ENCODE measurements around the gene TBX10. TPM values are rescaled to one million over a fixed set of nuclear protein-coding genes. Genes with fewer than 3 reads are reported as not detected.

TBX10 gene
- total and polyA plus RNA-seq, 12 donors: not detected

GRCh38 chr11:67667490-67668191 is 28.1 kb upstream of the TBX10 start:
- Histone ChIP-seq H3K4me3 (no peak overlapping the region), H3K4me1 (replicated peaks in 1 of 2) (no peaks in the 10 kb centered on the region), H3K9me3 (replicated peaks in 1 of 3) (no peaks in the 10 kb centered on the region), H3K27me3 (no peaks in the 10 kb centered on the region), H3K36me3 (replicated peaks in 1 of 2) (no peaks in the 10 kb centered on the region), H3K27ac (no peak overlapping the region)
- no peak for DNase-seq
- TF ChIP-seq POLR2A (IDR thresholded peaks at IDR 0.05): no peak
- TF ChIP-seq CTCF (IDR thresholded peaks at IDR 0.05): no peak
- WGBS, 4 donors: 57 to 84% (median 81%) methylated on average over 5 to 26 of the region's 26 CpGs
- intact Hi-C loops (cut with DNase I): no loop called here

GRCh38 chr11:67666676-67667489 is 27.3 kb upstream of the TBX10 start:
- H3K27me3 ChIP-seq: no peaks in the 10 kb centered on the region
- peak in 1 of 7 donors; percentile 46 for DNase-seq
- WGBS, 4 donors: 73 to 82% (median 76%) methylated on average over 6 to 20 of the region's 20 CpGs
- H3K27ac ChIP-seq: no peak overlapping the region
- TF ChIP-seq POLR2A (IDR thresholded peaks at IDR 0.05): no peak
- H3K4me1 ChIP-seq (replicated peaks in 1 of 2): no peaks in the 10 kb centered on the region
- no peaks in the 10 kb centered on the region for H3K9me3 ChIP-seq (replicated peaks in 1 of 3)
- H3K36me3 ChIP-seq (replicated peaks in 1 of 2): no peaks in the 10 kb centered on the region
- intact Hi-C loops (cut with DNase I): no loop called here
- H3K4me3 ChIP-seq: no peak overlapping the region

GRCh38 chr11:67666303-67666645 is 26.7 kb upstream of the TBX10 start:
- H3K36me3 ChIP-seq (replicated peaks in 1 of 2): no peaks in the 10 kb centered on the region
- H3K4me1 ChIP-seq (replicated peaks in 1 of 2): no peaks in the 10 kb centered on the region
- H3K9me3 ChIP-seq (replicated peaks in 1 of 3): no peaks in the 10 kb centered on the region
- WGBS, 4 donors: 83 to 87% (median 85%) methylated on average over 6 to 11 of the region's 11 CpGs
- H3K27me3 ChIP-seq: no peaks in the 10 kb centered on the region
- H3K27ac ChIP-seq: no peak overlapping the region
- no peak for DNase-seq
- no peak for TF ChIP-seq CTCF (IDR thresholded peaks at IDR 0.05)
- no peak for TF ChIP-seq POLR2A (IDR thresholded peaks at IDR 0.05)
- intact Hi-C loops (cut with DNase I): no loop called here
- H3K4me3 ChIP-seq: no peak overlapping the region

- H3K27me3 ChIP-seq: no peaks in the 10 kb centered on the region
- intact Hi-C loops (cut with DNase I): no loop called here
- WGBS, 4 donors: 75 to 81% (median 78%) methylated on average over 5 to 24 of the region's 24 CpGs
- TF ChIP-seq CTCF (IDR thresholded peaks at IDR 0.05) (peak in 4 of 6 experiments; percentile 21 to 30 (median 24)), POLR2A (IDR thresholded peaks at IDR 0.05) (no peak)
- no peaks in the 10 kb centered on the region for H3K4me1 ChIP-seq (replicated peaks in 1 of 2)
- peak in 5 of 7 donors; percentile 21 to 47 (median 38) for DNase-seq
- H3K4me3 ChIP-seq: no peak overlapping the region
- no peaks in the 10 kb centered on the region for H3K36me3 ChIP-seq (replicated peaks in 1 of 2)
- no peaks in the 10 kb centered on the region for H3K9me3 ChIP-seq (replicated peaks in 1 of 3)
- no peak overlapping the region for H3K27ac ChIP-seq
These were observed 26.2 kb upstream of the TBX10 start for GRCh38 chr11:67665541-67666302.
